IMR-90 (cell line): Measurements from ENCODE around the gene RNF31. TPM values are rescaled to one million over a fixed set of nuclear protein-coding genes. Genes with fewer than 3 reads are reported as not detected.

ENCODE experiments used
- ATAC-seq: fragments of 200-7000 bp; cut with Tn5 transposase; 2 replicates; pipeline ENCODE4 v1.9.1; 2020; ENCODE audit warnings: low read depth, mild to moderate bottlenecking, moderate library complexity
- BruUV-seq: library from RNA; stranded (reverse); fragments of 400-500 nt; replicated peaks from 2 replicates; lab custom pipeline; 2021; lab: Mats Ljungman, UMichigan
- CTCF ChIA-PET: fragments of 300-600 bp; formaldehyde crosslinking; extraction: SDS; loops from one replicate; lab custom pipeline; 2021; ENCODE audit warnings: antibody characterized with exemption; lab: Yijun Ruan, JAX
- POLR2A ChIA-PET: fragments of 300-600 bp; sonication (Branson Sonifier 250); formaldehyde crosslinking; loops from one replicate; lab custom pipeline; 2022; ENCODE audit warnings: antibody characterized with exemption; ENCODE audit not compliant: unreplicated experiment; lab: Charles Lee
- DNase-seq: peaks from one replicate; pipeline ENCODE4 v3.0.0; 2013
- H2AFZ ChIP-seq: replicated peaks from 2 replicates; pipeline ENCODE3; 2013; ENCODE audit warnings: low read length, mild to moderate bottlenecking; ENCODE audit not compliant: poor library complexity
- H2AK5ac ChIP-seq: 2 replicates; pipeline ENCODE4 v1.6.1; 2013; ENCODE audit warnings: low read depth, low read length, inconsistent platforms
- H2AK9ac ChIP-seq: replicated peaks from 2 replicates; pipeline ENCODE3; 2013; ENCODE audit warnings: mild to moderate bottlenecking, low read depth, low read length, moderate library complexity; ENCODE audit not compliant: poor library complexity
- H2BK120ac ChIP-seq: 2 replicates; pipeline ENCODE4 v1.6.1; 2013; ENCODE audit warnings: low read depth, low read length, inconsistent platforms
- H2BK15ac ChIP-seq: 3 replicates; pipeline ENCODE4 v1.6.1; 2013; ENCODE audit warnings: low read depth, low read length, inconsistent platforms
- H2BK20ac ChIP-seq: 2 replicates; pipeline ENCODE4 v1.6.1; 2013; ENCODE audit warnings: low read depth, mild to moderate bottlenecking, inconsistent platforms, low read length, moderate library complexity
- H2BK5ac ChIP-seq: 2 replicates; pipeline ENCODE4 v1.6.1; 2013; ENCODE audit warnings: mild to moderate bottlenecking, low read depth, low read length, inconsistent platforms; ENCODE audit not compliant: poor library complexity, severe bottlenecking
- H3K14ac ChIP-seq: replicated peaks from 2 replicates; pipeline ENCODE4 v1.6.1; 2013; ENCODE audit warnings: low read depth, low read length, inconsistent platforms
- H3K18ac ChIP-seq: 2 replicates; pipeline ENCODE4 v1.6.1; 2013; ENCODE audit warnings: low read depth, low read length, control low read depth
- H3K23ac ChIP-seq: 2 replicates; pipeline ENCODE4 v1.6.1; 2013; ENCODE audit warnings: low read depth, low read length, inconsistent platforms
- H3K27ac ChIP-seq: 2 replicates; pipeline ENCODE4 v1.5.1; 2013; ENCODE audit warnings: mild to moderate bottlenecking, control low read depth, low read length; ENCODE audit not compliant: insufficient read depth
- H3K27me3 ChIP-seq: 2 replicates; pipeline ENCODE4 v1.6.1; 2013; ENCODE audit warnings: low read length; ENCODE audit not compliant: control insufficient read depth, insufficient read depth
- H3K36me3 ChIP-seq: 2 replicates; pipeline ENCODE4 v1.6.1; 2013; ENCODE audit warnings: low read length, mixed read lengths; ENCODE audit not compliant: control insufficient read depth, insufficient read depth
- H3K4ac ChIP-seq: 2 replicates; pipeline ENCODE4 v1.6.1; 2013; ENCODE audit warnings: low read depth, low read length, inconsistent platforms
- H3K4me1 ChIP-seq: 2 replicates; pipeline ENCODE4 v1.6.1; 2013; ENCODE audit warnings: low read length, mixed read lengths; ENCODE audit not compliant: control insufficient read depth, insufficient read depth
- H3K4me2 ChIP-seq: 2 replicates; pipeline ENCODE4 v1.6.1; 2013; ENCODE audit warnings: low read depth, mild to moderate bottlenecking, control low read depth, low read length, moderate library complexity
- H3K4me3 ChIP-seq: 2 replicates; pipeline ENCODE4 v1.5.1; 2013; ENCODE audit warnings: low read depth, mild to moderate bottlenecking, control low read depth, low read length, moderate library complexity; ENCODE audit not compliant: insufficient read depth
- H3K56ac ChIP-seq: 2 replicates; pipeline ENCODE4 v1.6.1; 2013; ENCODE audit warnings: low read length, inconsistent platforms; ENCODE audit not compliant: insufficient read depth; ENCODE audit errors: extremely low read depth
- H3K79me1 ChIP-seq, 2 experiments: 2 replicates each; pipeline ENCODE4 v1.6.1; 2013; ENCODE audit warnings: low read length in 2 of 2, inconsistent platforms in 1 of 2, low read depth in 1 of 2
- H3K9ac ChIP-seq: 2 replicates; pipeline ENCODE4 v1.6.1; 2013; ENCODE audit warnings: low read depth, low read length, control low read depth
- H3K9me1 ChIP-seq: 2 replicates; pipeline ENCODE4 v1.6.1; 2013; ENCODE audit warnings: low read length, inconsistent platforms; ENCODE audit not compliant: insufficient read depth
- H3K9me3 ChIP-seq: 2 replicates; pipeline ENCODE4 v1.6.1; 2013; ENCODE audit warnings: low read length; ENCODE audit not compliant: control insufficient read depth, insufficient read depth
- H4K20me1 ChIP-seq: 2 replicates; pipeline ENCODE4 v1.6.1; 2013; ENCODE audit warnings: low read length, inconsistent platforms; ENCODE audit not compliant: insufficient read depth
- H4K5ac ChIP-seq: 2 replicates; pipeline ENCODE4 v1.6.1; 2013; ENCODE audit warnings: mild to moderate bottlenecking, low read depth, low read length, control low read depth
- H4K8ac ChIP-seq, 2 experiments: 2 replicates each; pipeline ENCODE4 v1.6.1; 2013; ENCODE audit warnings: low read depth in 2 of 2, low read length in 2 of 2, control low read depth in 1 of 2, inconsistent platforms in 1 of 2
- H4K91ac ChIP-seq: 2 replicates; pipeline ENCODE4 v1.6.1; 2013; ENCODE audit warnings: low read depth, low read length, inconsistent platforms; ENCODE audit not compliant: insufficient read depth
- CHD1 ChIP-seq: IDR thresholded peaks from 2 replicates; pipeline ENCODE4 v1.6.1; 2012; ENCODE audit warnings: low read depth, low read length, improper control_type of control experiment
- FOS ChIP-seq: fragments of 150-350 bp; IDR thresholded peaks from 2 replicates; pipeline ENCODE4 v1.6.1; 2016; ENCODE audit warnings: low read depth, low read length
- MAFK ChIP-seq: IDR thresholded peaks from 2 replicates; pipeline ENCODE4 v1.6.1; 2012; ENCODE audit warnings: low read depth, low read length, improper control_type of control experiment
- MAZ ChIP-seq: IDR thresholded peaks from 2 replicates; pipeline ENCODE4 v1.6.1; 2012; ENCODE audit warnings: low read depth, mild to moderate bottlenecking, low read length, improper control_type of control experiment, moderate library complexity, borderline replicate concordance
- NFE2L2 ChIP-seq: fragments of 150-350 bp; IDR thresholded peaks from 2 replicates; pipeline ENCODE4 v1.6.1; 2016; ENCODE audit warnings: low read depth, mild to moderate bottlenecking, low read length
- POLR2A ChIP-seq: IDR thresholded peaks from 2 replicates; pipeline ENCODE4 v1.6.1; 2012; ENCODE audit warnings: mild to moderate bottlenecking, low read depth, low read length
- RAD21 ChIP-seq: IDR thresholded peaks from 2 replicates; pipeline ENCODE4 v1.6.1; 2012; ENCODE audit warnings: low read length, improper control_type of control experiment
- RFX5 ChIP-seq: IDR thresholded peaks from 2 replicates; pipeline ENCODE4 v1.8.0; 2012; ENCODE audit warnings: low read depth, mild to moderate bottlenecking, low read length, moderate library complexity
- SMC3 ChIP-seq: fragments of 150-350 bp; IDR thresholded peaks from 2 replicates; pipeline ENCODE4 v1.6.1; 2016; ENCODE audit warnings: low read depth, mild to moderate bottlenecking, antibody characterized with exemption, low read length, moderate library complexity
- USF2 ChIP-seq: fragments of 150-350 bp; IDR thresholded peaks from 2 replicates; pipeline ENCODE4 v1.6.1; 2017; ENCODE audit warnings: mild to moderate bottlenecking, antibody characterized with exemption, low read length, low read depth
- WGBS, 2 experiments: methylation state at CpG; one replicate each; pipeline versions ENCODE4 v1.1.5 to v1.1.7; 2013; ENCODE audit warnings: missing lambda C conversion rate in 2 of 2; ENCODE audit not compliant: insufficient read length in 1 of 2; ENCODE audit errors: extremely low coverage in 2 of 2; 5-methylcytosine and 5-hydroxymethylcytosine counted together
- dilution Hi-C: fragments of 300-500 bp; cut with HindIII; formaldehyde crosslinking; loops from one replicate; pipeline ENCODE4 v1.14.3; 2018; ENCODE audit warnings: low sequenced_read_pairs; ENCODE audit not compliant: unreplicated experiment
- in situ Hi-C: fragments of 300-500 bp; cut with MboI; formaldehyde crosslinking; loops from 3 replicates; pipeline ENCODE4 v1.14.3; 2019; ENCODE audit warnings: low sequenced_read_pairs, inconsistent platforms, mixed read lengths
- intact Hi-C: fragments of 100-400 bp; cut with micrococcal nuclease; formaldehyde crosslinking; loops from 2 replicates; pipeline ENCODE4 v1.10.0; 2022
- polyA plus RNA-seq, 3 experiments: library from polyadenylated mRNA; depleted of rRNA; stranded (reverse); fragments of >200 nt; gene quantifications; 2 replicates each; pipeline ENCODE4 v1.2.3, GENCODE V29; 2012; ENCODE audit warnings: low replicate concordance in 1 of 3
- total RNA-seq: library from RNA; depleted of rRNA; stranded (reverse); fragments of >200 nt; gene quantifications from 2 replicates; pipeline ENCODE4 v1.2.3, GENCODE V29; 2012
- TF ChIP-seq, protein P1 (sequence below): conservative IDR thresholded peaks from 2 replicates; pipeline ENCODE4 v1.5.1; 2012; ENCODE audit warnings: mild to moderate bottlenecking, low read depth, low read length, improper control_type of control experiment

RNF31 gene
- total and polyA plus RNA-seq, 2 of the 4 experiments (the other 2 are of a cell fraction), result 31.6 to 37.5 TPM

- ATAC-seq (no peak), DNase-seq (no peak)
- no peak overlapping the region for H3K18ac ChIP-seq
- intact Hi-C loops, result no loop called here
- H3K4me3 ChIP-seq, result no peak overlapping the region
- H3K4ac ChIP-seq, result no peak overlapping the region
- H3K4me2 ChIP-seq, result no peak overlapping the region
- H3K9me1 ChIP-seq, result peaks cover 18% of the 10 kb centered on the region
- ChIA-PET CTCF (no interaction called here), POLR2A (no interaction called here)
- no peak overlapping the region for H2BK5ac ChIP-seq
- H4K91ac ChIP-seq, result no peak overlapping the region
- H2BK15ac ChIP-seq, result no peak overlapping the region
- H3K27me3 ChIP-seq, result no peaks in the 10 kb centered on the region
- H2AK9ac ChIP-seq, result peak overlapping the region; percentile 99
- H3K56ac ChIP-seq, result no peak overlapping the region
- no peak overlapping the region for H2AFZ ChIP-seq
- no peak overlapping the region for H3K23ac ChIP-seq
- no peak overlapping the region for H2BK20ac ChIP-seq
- in situ Hi-C loops, result no loop called here
- peaks cover 17 to 59% of the 10 kb centered on the region in 2 experiments for H3K79me1 ChIP-seq
- no peak overlapping the region for H3K9ac ChIP-seq
- no peaks in the 10 kb centered on the region for H3K9me3 ChIP-seq
- TF ChIP-seq, protein P1, sequence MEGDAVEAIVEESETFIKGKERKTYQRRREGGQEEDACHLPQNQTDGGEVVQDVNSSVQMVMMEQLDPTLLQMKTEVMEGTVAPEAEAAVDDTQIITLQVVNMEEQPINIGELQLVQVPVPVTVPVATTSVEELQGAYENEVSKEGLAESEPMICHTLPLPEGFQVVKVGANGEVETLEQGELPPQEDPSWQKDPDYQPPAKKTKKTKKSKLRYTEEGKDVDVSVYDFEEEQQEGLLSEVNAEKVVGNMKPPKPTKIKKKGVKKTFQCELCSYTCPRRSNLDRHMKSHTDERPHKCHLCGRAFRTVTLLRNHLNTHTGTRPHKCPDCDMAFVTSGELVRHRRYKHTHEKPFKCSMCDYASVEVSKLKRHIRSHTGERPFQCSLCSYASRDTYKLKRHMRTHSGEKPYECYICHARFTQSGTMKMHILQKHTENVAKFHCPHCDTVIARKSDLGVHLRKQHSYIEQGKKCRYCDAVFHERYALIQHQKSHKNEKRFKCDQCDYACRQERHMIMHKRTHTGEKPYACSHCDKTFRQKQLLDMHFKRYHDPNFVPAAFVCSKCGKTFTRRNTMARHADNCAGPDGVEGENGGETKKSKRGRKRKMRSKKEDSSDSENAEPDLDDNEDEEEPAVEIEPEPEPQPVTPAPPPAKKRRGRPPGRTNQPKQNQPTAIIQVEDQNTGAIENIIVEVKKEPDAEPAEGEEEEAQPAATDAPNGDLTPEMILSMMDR, result no peak
- TF ChIP-seq MAZ (no peak), FOS (no peak), USF2 (no peak), RAD21 (no peak), RFX5 (no peak), SMC3 (no peak), CHD1 (no peak), MAFK (no peak), NFE2L2 (no peak), POLR2A (no peak)
- dilution Hi-C loops, result no loop called here
- H2BK120ac ChIP-seq, result no peak overlapping the region
- H4K8ac ChIP-seq, result no peak overlapping the region
- peaks cover 54% of the 10 kb centered on the region for H3K36me3 ChIP-seq
- H4K5ac ChIP-seq, result no peak overlapping the region
- no peaks in the 10 kb centered on the region for H4K20me1 ChIP-seq
- no peak overlapping the region for H3K27ac ChIP-seq
- 100% methylated on average over 3 of the region's 10 CpGs; no CpG with 5 or more reads in 1 of the 2 experiments for WGBS, 2 experiments
- H2AK5ac ChIP-seq, result no peak overlapping the region
- H3K4me1 ChIP-seq, result peaks cover 4% of the 10 kb centered on the region
- no TSS peak for BruUV-seq
- no peak overlapping the region for H3K14ac ChIP-seq
These were observed 39.7 kb downstream of the RNF31 start for GRCh38 chr14:24186831-24187538.
